SH-SY5Y (cell line): ENCODE measurements around the gene GARNL3.

ENCODE experiments used
- GATA2 ChIP-seq: IDR thresholded peaks from 2 replicates; pipeline ENCODE4 v1.6.1; 2011; ENCODE audit warnings: mild to moderate bottlenecking, low read depth, low read length
- GATA3 ChIP-seq: IDR thresholded peaks from 2 replicates; pipeline ENCODE4 v1.6.1; 2011; ENCODE audit warnings: low read depth, mild to moderate bottlenecking, low read length, moderate library complexity

The GARNL3 gene

DNA sequence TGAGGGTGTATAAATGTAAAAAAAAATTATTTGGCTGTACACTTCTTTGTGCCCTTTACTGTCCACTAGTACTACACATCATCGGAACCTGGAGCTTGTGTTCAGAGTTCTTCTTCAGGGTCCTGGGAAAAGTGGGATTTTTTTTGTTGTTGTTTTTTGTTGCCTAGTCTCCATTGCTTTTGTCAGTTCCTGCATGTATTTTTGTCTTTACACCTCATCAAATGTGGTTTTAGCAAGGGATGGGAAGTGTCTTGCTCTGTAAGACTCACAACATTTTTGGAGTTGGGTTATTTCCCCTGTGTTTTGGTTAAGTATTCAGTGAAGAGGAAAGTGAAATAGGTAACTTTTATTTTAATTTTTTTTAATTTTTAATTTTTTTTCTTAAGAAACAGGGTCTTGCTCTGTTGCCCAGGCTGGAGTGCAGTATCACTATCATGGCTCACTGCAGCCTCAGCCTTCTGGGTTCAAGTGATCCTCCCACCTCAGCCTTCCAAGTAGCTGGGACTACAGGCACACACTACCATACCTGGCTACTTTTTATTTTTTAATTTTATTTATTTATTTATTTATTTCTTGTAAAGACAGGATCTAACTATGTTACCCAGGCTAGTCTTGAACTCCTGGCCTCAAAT is 40.7 kb downstream of the GARNL3 start:
- no peak for TF ChIP-seq GATA3
- no peak for TF ChIP-seq GATA2

DNA sequence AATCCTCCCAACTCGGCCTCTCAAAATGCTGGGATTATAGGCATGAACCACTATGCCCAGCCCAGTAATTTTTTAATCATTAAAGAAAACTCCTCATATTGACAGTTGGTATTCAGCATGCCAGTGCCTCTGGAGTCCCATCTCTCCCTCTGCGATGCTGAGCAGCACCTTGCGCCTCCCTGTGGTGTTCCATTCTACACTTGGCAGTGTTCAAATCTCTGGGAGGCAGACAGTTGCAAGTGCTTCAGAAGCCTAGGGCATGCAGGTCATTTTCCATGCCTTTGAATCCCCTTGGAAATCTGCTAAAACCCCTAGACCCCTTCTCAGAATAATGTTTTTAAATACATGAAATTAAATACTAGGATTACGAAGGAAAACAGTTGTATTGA is 41.3 kb downstream of the GARNL3 start:
- TF ChIP-seq GATA2 = no peak
- TF ChIP-seq GATA3 = no peak

DNA sequence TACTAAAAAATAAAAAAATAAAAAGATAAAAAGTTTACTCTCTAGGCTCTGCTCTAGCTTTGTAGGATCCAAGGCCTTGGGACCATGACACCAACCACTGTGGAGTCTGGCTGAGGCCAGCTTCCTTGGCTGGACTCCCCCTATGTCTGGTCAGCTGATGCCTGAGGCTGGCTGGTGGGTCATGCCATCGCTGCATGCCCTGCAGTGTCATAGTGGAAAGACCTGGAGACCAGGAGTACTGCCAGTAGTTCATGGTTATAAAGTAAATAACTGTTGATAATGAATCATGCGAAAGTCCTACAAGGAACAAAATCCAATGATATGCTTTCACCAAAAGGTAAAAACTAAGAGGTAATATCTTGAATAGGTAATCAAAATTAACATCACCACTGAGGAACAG is 43.2 kb downstream of the GARNL3 start:
- TF ChIP-seq GATA2 (no peak), GATA3 (no peak)

DNA sequence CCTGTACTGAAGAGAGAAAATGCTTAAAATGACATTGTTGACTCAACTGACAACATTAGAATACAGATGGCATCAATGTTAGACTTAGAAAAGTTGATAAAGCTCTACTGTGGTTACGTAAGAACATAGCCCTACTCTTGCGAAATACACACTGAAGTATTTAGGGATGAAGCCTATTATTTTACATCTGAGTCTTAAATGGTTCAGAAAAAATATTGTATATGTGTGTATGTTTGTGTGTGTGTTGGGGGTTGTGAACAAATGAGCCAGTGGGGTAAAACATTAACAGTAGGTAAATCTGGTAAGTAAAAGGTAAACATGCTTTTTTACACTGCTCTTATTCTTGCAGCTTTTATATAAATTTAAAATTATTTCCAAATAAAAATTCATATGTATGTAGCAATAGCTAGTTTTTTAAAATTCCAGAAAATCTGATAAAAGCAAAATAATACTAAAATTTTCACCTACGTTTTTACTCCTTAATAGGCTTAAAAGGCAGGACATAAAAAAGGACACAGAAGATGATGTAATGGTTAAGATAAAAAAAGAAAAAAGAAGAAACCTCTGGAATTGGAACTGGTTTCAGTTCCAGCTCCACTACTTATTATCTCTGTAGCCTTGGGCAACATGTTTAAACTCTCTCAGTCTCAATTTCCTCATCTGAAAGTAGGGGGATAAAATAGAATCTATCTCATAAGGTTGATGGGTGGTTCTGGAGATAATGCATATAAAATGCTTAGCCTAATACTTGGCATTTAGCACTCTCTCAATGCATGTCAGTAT is 44.3 kb downstream of the GARNL3 start:
- no peak for TF ChIP-seq GATA2
- no peak for TF ChIP-seq GATA3

DNA sequence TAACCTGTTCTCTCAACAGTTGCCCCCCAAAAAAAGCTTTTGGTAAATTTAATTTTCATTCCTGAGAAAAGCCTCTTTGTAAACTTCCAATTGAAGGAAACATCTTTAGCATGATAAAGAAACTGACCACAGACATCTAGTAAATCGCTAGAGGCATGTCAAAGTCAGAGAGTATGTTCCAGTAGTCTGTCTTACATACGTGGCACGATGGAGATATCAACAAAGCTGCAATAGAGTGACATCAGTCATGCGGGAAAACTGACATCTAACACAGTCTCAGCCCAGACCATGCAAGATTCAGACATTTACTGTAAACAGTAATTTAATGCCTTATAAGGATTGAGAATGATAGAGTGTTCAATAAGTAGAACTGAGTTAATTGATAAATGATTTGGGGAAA is 45.1 kb downstream of the GARNL3 start:
- TF ChIP-seq GATA2 = no peak

DNA sequence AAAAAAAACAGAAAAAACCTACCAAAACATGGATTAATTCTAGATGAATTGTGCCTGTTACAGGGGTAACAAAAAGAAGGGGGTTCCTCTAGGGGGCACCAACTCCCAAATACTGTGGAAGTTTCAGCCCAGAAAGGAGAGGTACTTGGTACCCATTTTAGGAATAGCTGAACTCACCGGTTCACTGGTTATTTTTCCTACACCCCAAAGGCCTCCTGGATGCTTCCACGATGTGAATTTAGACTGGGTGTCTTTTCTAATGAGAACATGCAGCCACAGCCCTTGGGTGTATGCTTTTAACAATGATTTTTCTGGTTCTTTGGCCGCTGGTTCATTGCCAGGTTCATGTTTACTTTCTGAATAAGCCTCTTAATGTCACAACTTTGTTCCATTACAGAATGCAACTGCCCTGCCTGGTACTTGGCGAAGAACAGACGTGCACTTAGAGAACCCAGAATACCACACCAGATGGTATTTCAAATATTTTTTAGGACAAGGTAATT is 46.7 kb downstream of the GARNL3 start:
- TF ChIP-seq GATA3 (no peak), GATA2 (no peak)

DNA sequence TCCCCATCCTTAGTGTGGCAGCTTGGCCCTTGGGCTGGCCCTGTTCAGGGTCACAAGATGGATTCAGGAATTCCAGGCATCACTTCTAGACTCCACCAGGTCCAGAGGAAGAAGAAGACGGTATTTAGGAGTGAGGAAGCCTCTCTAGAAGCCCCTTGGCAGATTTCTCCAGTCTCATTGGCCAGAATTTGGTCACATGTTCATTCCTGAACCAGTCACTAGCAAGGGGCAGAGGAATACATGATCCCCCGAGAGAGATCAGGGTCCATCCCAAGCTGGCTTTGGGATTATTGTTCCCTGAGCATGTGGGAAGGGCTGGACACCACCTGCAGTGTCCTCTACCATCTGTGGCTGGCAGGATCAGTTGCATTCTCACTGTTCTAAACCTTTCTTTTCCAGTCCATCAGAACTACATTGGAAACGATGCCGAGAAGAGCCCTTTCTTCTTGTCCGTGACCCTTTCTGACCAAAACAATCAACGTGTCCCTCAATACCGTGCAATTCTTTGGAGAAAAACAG is 48.5 kb downstream of the GARNL3 start:
- no peak for TF ChIP-seq GATA3
- no peak for TF ChIP-seq GATA2

DNA sequence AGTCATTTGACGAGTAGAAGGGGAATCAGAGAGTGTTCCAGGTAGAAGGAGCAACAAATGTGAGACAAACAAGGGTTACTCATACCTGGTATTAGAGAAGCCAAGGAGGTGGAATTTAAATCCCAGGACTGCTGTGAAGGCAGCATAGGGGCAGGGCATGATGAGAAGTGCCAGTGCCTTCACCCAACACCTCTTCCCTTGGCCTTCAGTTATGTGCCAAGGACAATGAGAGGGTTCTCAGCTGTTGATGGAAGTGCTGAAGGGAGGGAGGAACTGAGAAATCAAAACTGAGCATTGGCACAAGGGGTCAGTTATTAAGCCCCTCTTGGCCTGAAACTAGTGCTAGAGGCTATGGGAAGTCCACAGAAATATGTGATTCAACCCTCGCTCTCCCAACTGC is 50.3 kb downstream of the GARNL3 start:
- TF ChIP-seq GATA2 = no peak
- no peak for TF ChIP-seq GATA3

DNA sequence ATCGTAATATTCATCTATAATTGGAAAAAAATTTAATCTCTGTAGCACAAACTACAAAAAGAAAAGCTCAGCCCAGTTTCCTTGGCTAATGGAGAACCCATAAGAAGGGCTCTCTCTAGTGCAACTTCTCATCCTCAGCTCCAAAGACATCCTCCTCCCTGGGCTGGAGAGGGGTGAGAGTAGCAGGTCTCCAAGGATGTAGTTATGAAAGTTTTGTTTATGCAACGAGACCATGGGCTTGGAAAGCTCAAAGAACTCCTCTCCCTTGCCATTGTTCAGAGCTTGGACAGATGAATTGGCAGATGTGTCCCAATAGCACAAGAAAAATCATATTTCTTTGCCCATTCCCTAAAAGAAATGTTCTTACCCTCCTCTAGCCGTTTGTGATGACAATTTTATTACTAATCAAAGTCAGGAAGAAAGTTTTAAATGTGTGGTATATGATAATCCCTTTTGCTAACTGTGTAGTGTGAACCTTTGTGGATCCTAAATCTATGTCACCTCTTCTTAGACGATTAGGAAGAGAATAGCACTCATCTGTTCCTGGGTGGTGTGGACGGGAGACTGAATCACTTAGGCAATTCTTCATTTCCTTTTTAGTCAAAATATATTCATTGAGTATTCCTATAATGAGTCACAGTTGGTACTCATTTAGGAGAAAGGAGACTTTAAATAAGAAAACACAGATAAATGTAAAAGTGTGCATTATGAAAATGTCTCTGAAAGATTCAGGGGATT is 52.2 kb downstream of the GARNL3 start:
- TF ChIP-seq GATA2 = no peak
- TF ChIP-seq GATA3 = no peak

DNA sequence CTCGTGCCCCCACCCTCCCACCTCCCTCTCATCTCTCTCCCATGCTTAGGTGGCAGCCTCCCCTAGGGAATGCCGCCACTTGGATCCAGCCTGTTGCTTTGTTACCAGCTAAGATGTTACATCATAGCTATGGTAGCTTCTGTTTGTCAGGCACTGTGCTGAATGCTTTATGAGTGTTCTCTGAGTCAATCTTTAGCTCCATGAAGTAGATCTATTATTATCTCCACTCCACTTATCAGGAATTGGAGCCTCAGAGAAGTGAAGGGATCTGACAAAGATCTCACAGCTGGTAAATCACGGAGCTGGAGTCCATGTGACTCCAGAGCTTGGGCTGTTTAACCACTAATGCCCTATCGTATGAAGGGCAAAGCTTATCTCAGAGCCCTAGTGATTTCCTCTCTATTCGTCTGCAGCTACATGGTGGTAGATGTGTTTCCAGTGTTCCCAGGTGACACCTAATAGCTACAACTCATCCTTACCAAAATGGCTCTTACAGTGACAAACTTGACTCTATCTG is 54.1 kb downstream of the GARNL3 start:
- TF ChIP-seq GATA3 = no peak
- no peak for TF ChIP-seq GATA2

DNA sequence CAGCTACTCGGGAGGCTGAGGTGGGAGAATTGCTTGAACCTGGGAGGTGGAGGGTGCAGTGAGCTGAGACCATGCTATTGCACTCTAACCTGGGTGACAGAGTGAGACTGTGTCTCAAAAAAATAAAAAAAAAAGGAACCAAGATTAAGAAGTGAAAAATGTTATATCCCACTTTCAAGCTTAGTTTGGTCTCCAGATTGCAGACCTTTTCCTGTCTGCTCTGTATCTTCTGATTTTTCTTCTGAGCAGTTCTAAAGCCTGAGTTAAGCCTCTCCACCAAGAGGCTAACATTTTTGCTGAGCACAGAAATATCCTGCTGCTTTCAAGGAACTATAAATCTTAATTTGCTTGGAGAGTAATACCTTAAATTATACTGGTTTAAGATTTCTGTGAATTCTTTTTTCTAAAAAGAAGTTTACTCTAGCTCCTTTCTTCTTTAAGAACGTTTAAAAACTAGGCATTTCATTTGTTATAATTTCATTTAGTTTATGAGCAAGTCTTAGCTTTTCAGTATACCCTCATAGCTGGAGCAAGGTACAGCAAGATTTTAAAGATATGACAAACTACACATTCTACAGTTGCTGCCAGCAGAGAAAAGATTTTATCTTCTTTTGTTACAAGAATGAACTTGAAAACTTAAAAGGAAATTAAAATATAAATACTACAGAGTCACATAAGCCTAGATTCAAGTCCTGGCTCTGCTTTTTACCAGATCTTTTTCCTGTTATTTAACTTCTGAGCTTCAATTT is 55.0 kb downstream of the GARNL3 start:
- TF ChIP-seq GATA2 = no peak

DNA sequence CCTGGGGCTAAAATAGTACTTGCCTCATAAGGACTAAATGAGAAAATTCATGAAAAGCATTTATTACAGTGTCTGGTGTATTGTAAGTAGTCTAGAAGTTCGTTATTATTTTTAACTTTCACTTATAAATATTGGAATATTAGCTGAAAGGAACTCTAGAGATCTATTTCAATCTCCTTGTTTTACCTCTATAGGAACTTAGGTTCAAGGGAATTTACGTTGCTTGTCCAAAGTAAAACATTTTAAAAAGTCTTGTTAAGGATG is 55.5 kb downstream of the GARNL3 start:
- no peak for TF ChIP-seq GATA2
- no peak for TF ChIP-seq GATA3

DNA sequence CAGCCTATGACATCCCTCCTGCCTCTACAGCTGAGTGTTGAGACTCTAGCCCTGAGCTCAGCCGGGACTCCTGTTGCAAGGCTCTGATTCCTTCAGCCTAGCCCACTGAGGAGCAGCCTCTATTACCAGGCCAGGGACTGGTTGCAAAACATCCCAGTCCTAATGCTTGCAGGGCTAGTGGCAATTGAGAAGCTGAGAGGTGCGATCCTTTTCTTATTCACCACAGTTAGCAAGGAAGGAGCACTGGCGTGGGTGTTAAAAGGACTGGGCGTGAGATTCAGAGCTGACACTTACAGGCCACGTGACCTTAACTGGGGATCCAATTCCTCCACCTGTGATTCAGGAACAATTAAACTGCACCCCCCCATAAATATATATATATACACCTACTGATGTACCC is 58.8 kb downstream of the GARNL3 start:
- TF ChIP-seq GATA2 (no peak), GATA3 (no peak)

DNA sequence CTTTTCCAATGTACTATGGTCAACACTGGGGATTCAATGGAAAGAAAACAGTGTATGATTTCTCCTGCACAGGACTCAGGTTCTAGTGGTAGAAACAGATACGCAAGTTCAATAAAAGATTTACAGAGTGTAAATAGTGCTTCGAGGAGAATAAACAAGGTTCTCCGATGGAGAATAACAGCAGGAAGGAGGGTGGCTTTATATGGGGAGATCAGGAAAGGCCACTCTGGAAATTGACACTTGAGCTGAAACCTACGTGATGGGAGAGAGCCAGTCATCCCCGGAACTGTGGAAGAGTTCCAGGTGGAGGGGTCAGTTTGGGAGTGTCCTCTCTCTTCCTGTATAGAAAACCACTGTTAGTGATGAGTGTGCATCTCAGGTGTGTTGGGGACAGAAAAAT is 65.9 kb downstream of the GARNL3 start:
- TF ChIP-seq GATA2 = no peak
